NCI-H146 treated with DMSO at 0.1 percent for 48 hours (cell line): ENCODE results near the gene LDB1.
A peak's percentile ranks its signal among the peaks of the same experiment; 100 is the strongest.

Source experiments
- DNase-seq: peaks from one replicate; lab custom pipeline; 2025; ENCODE audit not compliant: unreplicated experiment; lab: John Stamatoyannopoulos, UW

The LDB1 gene

GRCh38 chr10:102065561-102066398 is 54.4 kb downstream of the LDB1 start:
- no peak for DNase-seq

DNA sequence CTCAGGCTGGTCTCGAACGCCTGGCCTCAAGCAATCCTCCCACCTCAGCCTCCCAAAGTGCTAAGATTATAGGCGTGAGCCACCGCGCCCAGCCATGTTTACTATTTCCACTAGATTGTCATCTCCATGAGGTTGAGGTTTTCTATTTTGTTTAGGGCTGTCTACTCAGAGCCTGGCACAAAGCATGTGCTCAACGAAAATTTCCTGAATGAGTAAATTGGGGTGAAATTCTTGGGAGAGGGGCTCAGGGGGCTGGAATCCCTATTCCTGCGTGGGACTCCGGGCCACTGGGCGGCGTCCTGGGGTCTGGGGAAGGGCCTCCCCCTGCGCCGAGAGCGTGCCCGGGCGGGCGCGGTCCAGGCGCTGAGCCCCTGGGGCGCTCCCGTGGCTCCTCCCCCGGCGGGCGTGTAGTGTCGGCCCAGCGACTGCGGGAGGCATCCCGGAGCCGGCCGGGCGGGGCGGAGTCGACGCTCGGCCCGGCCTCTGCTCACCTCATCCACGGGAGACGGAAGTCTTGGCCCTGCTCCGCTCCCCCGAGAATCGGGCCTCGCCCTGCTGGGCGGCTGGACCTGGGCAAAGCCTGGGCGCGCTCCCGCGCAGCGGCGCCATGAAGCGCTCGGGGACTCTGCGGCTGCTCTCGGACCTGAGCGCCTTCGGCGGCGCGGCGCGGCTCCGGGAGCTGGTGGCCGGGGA is 55.2 kb downstream of the LDB1 start, which contains the start of gene HPS6:
HPS6 (plus strand) TSS at position 482 of the 693 bp plus-strand sequence; CDS start at position 608, 126 bp downstream.
- DNase-seq: peak; percentile 72

- DNase-seq: no peak
Measured at GRCh38 chr10:102064503-102064867, 55.7 kb downstream of the LDB1 start.

GRCh38 chr10:102059987-102060386 is 60.2 kb downstream of the LDB1 start:
- no peak for DNase-seq
